Activated CD4-positive, alpha-beta T cell treated with anti-CD3 and anti-CD28 coated beads, Interleukin-10, Interleukin-2, amounts not matched to agents 100 ng/mL and 50 ng/mL, durations not matched to agents 16 hours and 8 hours (primary cell): ENCODE measurements around the gene TOX4.
"Not testable (repeated sequence)": the region's sequence is repeated elsewhere in the genome, so short reads cannot be mapped to it uniquely, and the experiment has no call there.

ENCODE experiments used
- DNase-seq: peaks from one replicate; pipeline ENCODE4 v3.0.0-alpha.2; 2020

Gene TOX4

GRCh38 chr14:21476925-21477681 lies at the start of gene TOX4, which contains the start of gene RAB2B:
TSS of gene TOX4 (plus strand) at chr14:21477195. CDS start at chr14:21477279, 84 bp downstream.
TSS of gene RAB2B (minus strand) at chr14:21476959. CDS start at chr14:21476872, 87 bp downstream.
- peak; percentile 98 for DNase-seq

- no peak for DNase-seq
Measured at GRCh38 chr14:21428930-21429329, 48.1 kb upstream of the TOX4 start.

GRCh38 chr14:21431126-21431525 lies 45.9 kb upstream of the TOX4 start:
- no peak for DNase-seq

GRCh38 chr14:21436567-21437062 lies 40.4 kb upstream of the TOX4 start:
- DNase-seq, result no peak

GRCh38 chr14:21437063-21437901 lies 39.7 kb upstream of the TOX4 start:
- peak; percentile 99 for DNase-seq

- DNase-seq, result no peak
Measured at GRCh38 chr14:21440859-21441258, 36.1 kb upstream of the TOX4 start.

GRCh38 chr14:21442657-21443056 lies 34.3 kb upstream of the TOX4 start:
- not testable (repeated sequence) for DNase-seq

GRCh38 chr14:21449899-21450216 lies 27.1 kb upstream of the TOX4 start:
- no peak for DNase-seq

- DNase-seq, result peak; percentile 49
Measured at GRCh38 chr14:21454843-21455544, 22.0 kb upstream of the TOX4 start.

GRCh38 chr14:21455592-21455911 lies 21.4 kb upstream of the TOX4 start:
- no peak for DNase-seq

- DNase-seq, result peak; percentile 100
Measured at GRCh38 chr14:21455912-21456667, 20.9 kb upstream of the TOX4 start, which contains the start of gene CHD8. TSS of gene CHD8 (minus strand) at chr14:21456123. CDS start at chr14:21431643, 24,480 bp downstream.

GRCh38 chr14:21467616-21468015 lies 9.4 kb upstream of the TOX4 start:
- no peak for DNase-seq

- no peak for DNase-seq
Measured at GRCh38 chr14:21475767-21476522, 1.1 kb upstream of the TOX4 start.

GRCh38 chr14:21476523-21476924 lies 471 bp upstream of the TOX4 start:
- no peak for DNase-seq

GRCh38 chr14:21486640-21487087 lies 9.7 kb downstream of the TOX4 start:
- peak; percentile 28 for DNase-seq

GRCh38 chr14:21494902-21495762 lies 18.1 kb downstream of the TOX4 start:
- no peak for DNase-seq

GRCh38 chr14:21496453-21496852 lies 19.5 kb downstream of the TOX4 start:
- no peak for DNase-seq

GRCh38 chr14:21498540-21499526 lies 21.8 kb downstream of the TOX4 start:
- DNase-seq, result peak; percentile 47

GRCh38 chr14:21501568-21501967 lies 24.6 kb downstream of the TOX4 start:
- DNase-seq, result no peak
